DND-41 (cell line): ENCODE data around the gene FBXL19.

Source experiments
- CTCF ChIP-seq: IDR thresholded peaks from 2 replicates; pipeline ENCODE4 v1.5.1; 2012; ENCODE audit warnings: borderline replicate concordance, low read length, moderate library complexity, mild to moderate bottlenecking; ENCODE audit not compliant: poor library complexity, severe bottlenecking; ENCODE audit errors: extremely low read depth
- EZH2 ChIP-seq: IDR thresholded peaks from 3 replicates; pipeline ENCODE4 v1.6.1; 2012; ENCODE audit warnings: borderline replicate concordance, low read depth, mild to moderate bottlenecking, moderate library complexity, low read length, inconsistent platforms; ENCODE audit not compliant: severe bottlenecking

DNA sequence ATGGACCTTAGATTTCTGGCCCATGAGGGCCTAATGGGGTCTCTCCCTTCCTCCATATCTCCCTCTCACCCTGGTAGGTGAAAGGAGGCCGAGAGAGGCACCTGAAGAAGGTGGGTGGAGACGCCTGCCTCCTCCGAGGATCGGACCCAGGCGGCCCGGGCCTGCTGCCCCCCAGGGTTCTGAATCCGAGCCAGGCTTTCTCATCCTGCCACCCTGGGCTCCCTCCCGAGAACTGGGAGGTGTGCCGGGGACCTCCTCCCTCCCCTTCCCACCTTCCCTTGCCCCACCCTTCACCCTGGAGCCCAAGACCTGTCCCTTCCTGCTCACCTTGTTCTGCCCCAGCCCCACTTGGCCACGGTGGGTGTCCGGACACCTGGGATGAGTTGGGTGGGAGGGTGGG is 5.0 kb downstream of the FBXL19 start:
- TF ChIP-seq CTCF: no peak
- TF ChIP-seq EZH2: no peak
